ENCODE measurements around the gene BCAS1.

DNA sequence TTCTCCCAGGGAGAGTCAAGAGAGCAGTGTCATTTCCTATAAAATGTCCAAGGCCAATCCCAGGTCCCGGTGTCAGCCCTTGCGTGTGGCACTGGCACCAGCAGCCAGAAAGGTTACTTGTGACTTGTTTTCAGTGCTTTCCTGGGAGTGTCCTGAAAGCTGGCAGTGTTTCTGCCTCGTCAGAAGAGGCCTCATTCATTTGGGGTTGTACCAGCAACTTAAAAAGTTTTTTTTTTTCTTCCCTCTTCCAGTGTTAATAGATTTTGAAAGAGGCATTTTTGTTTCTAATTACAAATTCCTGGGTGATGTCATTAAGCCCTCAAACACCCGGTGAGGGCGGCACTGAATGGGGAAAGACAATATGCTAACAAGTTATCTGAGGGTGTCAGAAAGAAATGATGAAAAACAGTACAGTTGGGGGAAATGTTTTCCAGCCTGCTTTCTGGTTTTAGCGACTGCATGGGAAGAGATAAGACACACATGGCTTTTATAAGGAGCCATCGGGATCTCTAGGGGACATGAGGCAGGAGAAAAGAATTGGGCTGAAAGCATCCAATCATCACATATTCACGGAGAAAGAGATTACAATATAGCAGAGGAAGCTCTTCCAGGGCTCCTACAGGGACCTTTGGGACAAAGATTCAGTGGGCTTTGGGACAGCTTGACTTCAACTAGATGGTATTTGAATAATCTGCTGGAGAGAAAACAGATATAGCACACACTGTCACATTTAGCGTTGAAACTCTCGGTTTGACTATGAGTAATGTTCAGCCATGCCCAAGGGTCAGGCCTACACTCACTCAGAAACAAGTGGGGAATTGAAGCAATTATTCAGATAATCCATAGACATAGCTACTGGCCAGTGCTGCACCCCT, 153.0 kb downstream of the BCAS1 start:
- TF ChIP-seq CTCF (IDR thresholded peaks at IDR 0.05): no peak
- no peak for TF ChIP-seq POLR2A (IDR thresholded peaks at IDR 0.05)

Measured in adrenal gland (tissue), 5 donors.